ENCODE results near the gene MAP3K13. TPM values are rescaled to one million over a fixed set of nuclear protein-coding genes. Genes with fewer than 3 reads are reported as not detected.
A peak's percentile ranks its signal among the peaks of the same experiment; 100 is the strongest.

Gene MAP3K13
- total and polyA plus RNA-seq, 2 of the 13 experiments (the other 11 are each of a cell fraction or from before 2014, with no cell fraction given), result 24.2 to 26.5 TPM

DNA sequence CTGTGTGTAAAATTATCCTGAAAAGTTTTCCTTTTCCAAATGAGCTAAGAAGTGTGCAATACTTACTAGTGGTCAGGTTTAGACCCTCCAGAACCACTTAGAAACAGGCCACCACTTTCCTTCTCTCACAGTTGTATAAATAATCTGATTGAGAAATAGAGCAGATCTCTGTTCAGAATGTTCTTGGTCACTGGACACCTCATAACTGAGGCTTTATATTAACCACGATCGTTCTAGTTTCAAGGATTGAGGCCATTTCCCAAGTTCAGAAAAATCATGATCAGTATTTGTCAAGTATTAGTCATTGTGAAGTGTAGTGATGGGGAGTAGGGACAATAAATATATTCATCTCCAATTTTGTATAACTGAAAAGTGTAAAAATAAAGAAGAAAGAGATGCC lies 1.0 kb upstream of the MAP3K13 start (continued):
- TF ChIP-seq HNRNPUL1 (IDR thresholded peaks at IDR 0.05; ENCODE audit: low read depth, low read length) (no peak), XRCC5 (optimal IDR thresholded peaks at IDR 0.05; ENCODE audit: low read length) (no peak), ZNF841 (CRISPR knock-in tag; IDR thresholded peaks at IDR 0.05; ENCODE audit: borderline replicate concordance) (no peak), KMT2B (CRISPR knock-in tag; IDR thresholded peaks at IDR 0.05) (no peak), NCOA5 (CRISPR knock-in tag; IDR thresholded peaks at IDR 0.05) (no peak), ZNF644 (CRISPR knock-in tag; IDR thresholded peaks at IDR 0.05; ENCODE audit: low read depth) (no peak), CERS6 (CRISPR knock-in tag; IDR thresholded peaks at IDR 0.05) (no peak), PLRG1 (conservative IDR thresholded peaks at IDR 0.05) (no peak), ZFP90 (CRISPR knock-in tag; IDR thresholded peaks at IDR 0.05; ENCODE audit: borderline replicate concordance) (no peak), AGO2 (optimal IDR thresholded peaks at IDR 0.05; ENCODE audit: low read depth, low read length) (no peak)

DNA sequence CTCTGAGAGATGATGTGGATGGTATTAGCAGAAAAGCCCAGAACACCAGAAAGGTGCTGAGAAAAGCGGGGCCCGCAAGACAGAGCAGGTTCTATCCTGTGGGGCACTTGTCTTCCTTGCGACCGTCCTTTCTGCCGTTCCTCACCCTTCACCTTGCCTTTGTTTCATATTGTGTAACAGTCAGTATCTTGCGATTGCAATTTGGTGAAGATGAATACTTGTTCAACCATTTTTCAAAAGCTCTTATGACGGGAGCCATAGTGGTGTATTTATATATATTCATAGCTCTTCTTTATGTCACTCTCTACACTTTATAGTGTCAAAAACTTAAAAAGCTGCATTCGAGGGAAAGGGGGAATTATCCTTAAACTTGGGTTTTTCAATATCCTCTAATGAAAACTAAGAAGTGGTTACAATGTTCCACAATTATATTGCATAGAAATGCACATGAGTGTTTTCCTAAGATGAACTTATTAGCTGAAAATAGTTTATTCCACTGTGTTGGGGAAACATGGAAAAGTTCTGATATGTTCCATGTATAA lies 797 bp downstream of the MAP3K13 start:
- no TSS peak for BruUV-seq (replicated peaks)
- TF ChIP-seq GFI1 (CRISPR knock-in tag; IDR thresholded peaks at IDR 0.05; ENCODE audit: borderline replicate concordance) (no peak), SRSF1 (optimal IDR thresholded peaks at IDR 0.05; ENCODE audit: low read depth, low read length) (no peak), CBX5 (CRISPR knock-in tag; IDR thresholded peaks at IDR 0.05; ENCODE audit: borderline replicate concordance) (no peak), HNRNPUL1 (IDR thresholded peaks at IDR 0.05; ENCODE audit: low read depth, low read length) (no peak), CERS6 (CRISPR knock-in tag; IDR thresholded peaks at IDR 0.05) (no peak)
- no peaks in the 10 kb centered on the region; a peak in 1 of 5 replicates for H3K36me3 ChIP-seq (replicated peaks in 1 of 2; ENCODE audit: control insufficient read depth in 1 of 2, insufficient read depth in 2 of 2, low read length in 2 of 2)
- peaks cover 49% of the 10 kb centered on the region for H3K79me2 ChIP-seq (ENCODE audit: insufficient read depth, low read length)
- in situ Hi-C loops (cut with HindIII; ENCODE audit: extremely low pct_ligation_motif_present, low pct_unique_long_range_greater_than_20kb) (no loop called here), intact Hi-C loops (cut with micrococcal nuclease; ENCODE audit: unreplicated experiment) (no loop called here)
- H3K27ac ChIP-seq (ENCODE audit: extremely low read length, insufficient read depth, low read length), result no peak overlapping the region
- no peak overlapping the region for H3K9ac ChIP-seq (ENCODE audit: insufficient read depth, low read depth, low read length)
- no peaks in the 10 kb centered on the region; the same call in 1 of the 2 replicates for H3K4me1 ChIP-seq (ENCODE audit: insufficient read depth, low read length)
- no peak overlapping the region for H2AFZ ChIP-seq (ENCODE audit: low read length)
- peak overlapping the region; percentile 30; the same call in 1 of the 2 replicates for H3K4me2 ChIP-seq (ENCODE audit: low read depth, low read length)
- FAIRE-seq (no peak), DNase-seq (ENCODE audit: low spot score) (no peak), ATAC-seq (no peak)
- no peaks in the 10 kb centered on the region for H3K27me3 ChIP-seq (ENCODE audit: control insufficient read depth in 1 of 2, insufficient read depth in 2 of 2, low read length in 2 of 2)
- ChIA-PET CTCF (ENCODE audit: low intra/inter-chr PET ratio, low total read pairs) (no interaction called here), POLR2A (no interaction called here)
- no peak overlapping the region for H3K4me3 ChIP-seq (replicated peaks in 1 of 3; ENCODE audit: insufficient read depth in 1 of 3, low read depth in 2 of 3, low read length in 3 of 3)
- no peaks in the 10 kb centered on the region for H3K9me3 ChIP-seq (ENCODE audit: low read length)
- 90% methylated on average over 8 of the region's 8 CpGs for WGBS (ENCODE audit: low lambda C conversion rate)
- H4K20me1 ChIP-seq (ENCODE audit: insufficient read depth, low read length), result peaks cover 17% of the 10 kb centered on the region

Measured in HepG2 (cell line).